Prostate gland (tissue), 2 donors: ENCODE data around the gene CACNA1D. TPM values are rescaled to one million over a fixed set of nuclear protein-coding genes. Genes with fewer than 3 reads are reported as not detected.

ENCODE experiments used
- DNase-seq: peaks from one replicate; pipeline ENCODE4 v3.0.0-alpha.2; 2019; ENCODE audit warnings: low spot score
- H3K27ac ChIP-seq, 2 donors: fragments of 200-600 bp; sonication (generic); 2 replicates each; pipeline ENCODE4 v1.5.1; 2017 to 2019
- H3K27me3 ChIP-seq: fragments of 200-600 bp; sonication (generic); replicated peaks from 2 replicates; pipeline ENCODE4 v1.5.1; 2019; ENCODE audit not compliant: insufficient read depth
- H3K36me3 ChIP-seq, 2 donors: fragments of 200-600 bp; sonication (generic); 1 replicate in 1 of 2; 2 replicates in 1 of 2; pipeline versions ENCODE4 v1.5.1 to v1.8.1; 2017 to 2019
- H3K4me1 ChIP-seq: fragments of 200-600 bp; sonication (generic); replicated peaks from 2 replicates; pipeline ENCODE4 v1.5.1; 2019
- H3K4me3 ChIP-seq, 2 donors: fragments of 200-600 bp; sonication (generic); 2 replicates each; pipeline ENCODE4 v1.5.1; 2017 to 2019
- H3K9me3 ChIP-seq: fragments of 200-600 bp; sonication (generic); 2 replicates; pipeline ENCODE4 v1.5.1; 2017
- POLR2A ChIP-seq: fragments of 450-650 bp; IDR thresholded peaks from one replicate; pipeline ENCODE4 v1.6.1; 2016; ENCODE audit warnings: antibody characterized with exemption, mild to moderate bottlenecking
- POLR2AphosphoS5 ChIP-seq: sonication (generic); formaldehyde crosslinking; IDR thresholded peaks from one replicate; pipeline ENCODE4 v1.6.1; 2017; ENCODE audit warnings: antibody characterized with exemption
- WGBS: methylation state at CpG from one replicate; pipeline ENCODE4 v1.1.5; 2018; 5-methylcytosine and 5-hydroxymethylcytosine counted together
- intact Hi-C: fragments of 100-400 bp; cut with DNase I; formaldehyde crosslinking; loops from one replicate; pipeline ENCODE4 v1.14.2; 2022
- total RNA-seq, 2 donors: library from RNA; depleted of rRNA; stranded (reverse); fragments of >200 nt; gene quantifications; one replicate each; pipeline ENCODE4 v1.1.0, GENCODE V29; 2016
- TF ChIP-seq, protein P1 (sequence below), 4 experiments: fragments of 200-600 bp in 2 of 4; fragments of 450-650 bp in 2 of 4; sonication (generic) in 2 of 4; IDR thresholded peaks; 1 replicate in 3 of 4; 2 replicates in 1 of 4; pipeline ENCODE4 v1.5.1; 2016 to 2019; ENCODE audit warnings: antibody characterized with exemption in 4 of 4, mild to moderate bottlenecking in 2 of 4, moderate library complexity in 2 of 4

The CACNA1D gene
- total RNA-seq, 2 donors from 2014 or later: 15.5 to 45.1 TPM

DNA sequence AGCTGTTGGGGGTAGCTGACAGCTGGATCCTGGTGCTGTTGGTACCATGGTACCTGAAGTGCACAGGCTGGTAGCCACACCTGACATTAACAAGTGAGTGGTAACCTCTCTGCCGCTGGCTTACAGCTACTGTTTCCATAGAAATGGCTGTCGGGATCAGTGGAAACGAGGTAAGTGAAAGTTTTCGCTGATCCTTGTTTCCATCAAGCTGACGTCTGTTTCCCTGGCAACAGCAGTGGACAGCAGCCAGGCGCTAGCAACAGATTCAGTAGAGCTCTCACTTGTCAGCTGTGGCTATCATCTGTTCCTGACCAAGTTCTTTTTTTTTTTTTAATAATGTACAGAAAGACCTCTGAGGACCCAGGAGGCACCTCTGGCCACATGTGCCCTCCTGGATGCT lies 185.6 kb downstream of the CACNA1D start:
- Histone ChIP-seq H3K36me3 (no peaks in the 10 kb centered on the region), H3K4me3 (no peak overlapping the region), H3K9me3 (no peaks in the 10 kb centered on the region), H3K4me1 (no peaks in the 10 kb centered on the region), H3K27me3 (no peaks in the 10 kb centered on the region), H3K27ac (no peak overlapping the region)
- DNase-seq: peak; percentile 23
- intact Hi-C loops: no loop called here
- 34% methylated on average over 6 of the region's 6 CpGs for WGBS
- TF ChIP-seq POLR2AphosphoS5 (no peak), POLR2A (no peak)
- TF ChIP-seq, protein P1, sequence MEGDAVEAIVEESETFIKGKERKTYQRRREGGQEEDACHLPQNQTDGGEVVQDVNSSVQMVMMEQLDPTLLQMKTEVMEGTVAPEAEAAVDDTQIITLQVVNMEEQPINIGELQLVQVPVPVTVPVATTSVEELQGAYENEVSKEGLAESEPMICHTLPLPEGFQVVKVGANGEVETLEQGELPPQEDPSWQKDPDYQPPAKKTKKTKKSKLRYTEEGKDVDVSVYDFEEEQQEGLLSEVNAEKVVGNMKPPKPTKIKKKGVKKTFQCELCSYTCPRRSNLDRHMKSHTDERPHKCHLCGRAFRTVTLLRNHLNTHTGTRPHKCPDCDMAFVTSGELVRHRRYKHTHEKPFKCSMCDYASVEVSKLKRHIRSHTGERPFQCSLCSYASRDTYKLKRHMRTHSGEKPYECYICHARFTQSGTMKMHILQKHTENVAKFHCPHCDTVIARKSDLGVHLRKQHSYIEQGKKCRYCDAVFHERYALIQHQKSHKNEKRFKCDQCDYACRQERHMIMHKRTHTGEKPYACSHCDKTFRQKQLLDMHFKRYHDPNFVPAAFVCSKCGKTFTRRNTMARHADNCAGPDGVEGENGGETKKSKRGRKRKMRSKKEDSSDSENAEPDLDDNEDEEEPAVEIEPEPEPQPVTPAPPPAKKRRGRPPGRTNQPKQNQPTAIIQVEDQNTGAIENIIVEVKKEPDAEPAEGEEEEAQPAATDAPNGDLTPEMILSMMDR (IDR thresholded peaks at IDR 0.05): no peak

DNA sequence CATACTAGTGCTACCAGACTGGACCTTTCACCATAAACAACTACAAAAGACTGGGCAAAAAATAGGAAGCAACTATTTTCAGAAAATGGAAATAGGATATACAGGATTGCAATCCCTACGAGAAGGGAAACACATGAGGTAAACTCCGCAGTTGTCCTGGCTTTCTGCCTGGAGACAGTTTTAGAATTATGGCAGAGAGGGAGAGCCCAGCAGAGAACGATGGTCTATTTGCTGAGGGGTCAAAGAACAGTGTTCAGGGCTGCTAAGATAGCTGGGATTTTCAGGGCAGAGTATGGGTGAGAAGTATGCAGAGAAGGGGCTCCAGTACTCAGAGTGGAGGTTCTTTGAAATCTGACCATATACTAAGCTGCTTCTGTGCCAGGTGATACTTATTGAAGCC lies 188.4 kb downstream of the CACNA1D start:
- WGBS: 70% methylated on average over 3 of the region's 3 CpGs
- no peaks in the 10 kb centered on the region for H3K27me3 ChIP-seq
- intact Hi-C loops: no loop called here
- H3K4me3 ChIP-seq: no peak overlapping the region
- no peak overlapping the region for H3K27ac ChIP-seq
- no peaks in the 10 kb centered on the region for H3K36me3 ChIP-seq
- no peak for DNase-seq
- no peaks in the 10 kb centered on the region for H3K9me3 ChIP-seq
- H3K4me1 ChIP-seq: no peaks in the 10 kb centered on the region
- TF ChIP-seq POLR2A: no peak
- TF ChIP-seq, protein P1 (IDR thresholded peaks at IDR 0.05): no peak
- no peak for TF ChIP-seq POLR2AphosphoS5

DNA sequence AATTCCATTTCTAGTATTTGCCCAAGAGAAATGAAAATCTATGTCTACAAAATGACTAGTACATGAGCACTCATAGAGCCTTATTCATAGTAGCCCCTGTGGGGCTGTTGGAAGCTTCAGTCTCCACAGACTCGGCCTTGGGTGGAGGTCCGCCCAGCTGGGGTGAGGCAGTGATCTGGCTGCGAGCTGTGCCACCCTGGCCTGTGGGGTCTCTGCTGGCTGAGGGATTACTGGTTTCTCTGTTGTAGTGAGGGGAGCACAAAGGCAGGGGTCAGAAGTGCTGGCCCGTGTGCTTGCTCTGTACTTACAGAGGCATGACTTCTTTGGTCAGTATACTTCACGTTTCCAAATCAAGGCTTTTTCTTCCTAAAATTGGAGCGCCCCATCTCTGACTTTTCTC lies 193.7 kb downstream of the CACNA1D start:
- Histone ChIP-seq H3K36me3 (no peaks in the 10 kb centered on the region), H3K9me3 (no peaks in the 10 kb centered on the region), H3K4me3 (no peak overlapping the region), H3K27me3 (no peaks in the 10 kb centered on the region), H3K4me1 (no peaks in the 10 kb centered on the region), H3K27ac (no peak overlapping the region)
- no peak for DNase-seq
- WGBS: 87% methylated on average over 6 of the region's 6 CpGs
- intact Hi-C loops: no loop called here
- TF ChIP-seq POLR2AphosphoS5 (no peak), POLR2A (no peak)
- TF ChIP-seq, protein P1 (IDR thresholded peaks at IDR 0.05): no peak

DNA sequence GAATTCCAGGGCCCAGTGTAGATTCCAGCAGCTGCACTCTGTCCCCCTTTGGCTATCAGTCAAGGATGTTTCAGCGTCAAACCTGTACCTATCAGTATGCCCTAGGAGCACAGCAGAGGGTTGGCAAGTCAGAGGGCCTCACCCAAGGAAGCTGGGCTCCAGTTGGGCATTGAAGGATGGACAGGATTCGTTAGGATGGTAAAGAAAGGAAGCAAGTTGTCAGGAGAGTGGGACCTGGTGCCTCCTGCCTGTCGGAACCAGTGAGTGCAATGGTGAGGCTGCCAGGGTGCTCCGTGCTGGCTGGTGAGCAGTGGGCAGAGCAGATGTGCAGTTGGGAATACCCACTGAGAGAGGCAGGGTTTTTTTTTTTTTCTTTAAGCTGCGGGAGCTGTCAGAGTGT lies 194.6 kb downstream of the CACNA1D start:
- H3K9me3 ChIP-seq: no peaks in the 10 kb centered on the region
- TF ChIP-seq, protein P1 (IDR thresholded peaks at IDR 0.05): no peak
- TF ChIP-seq POLR2A (no peak), POLR2AphosphoS5 (no peak)
- no peak for DNase-seq
- WGBS: 72% methylated on average over 5 of the region's 5 CpGs
- H3K4me3 ChIP-seq: no peak overlapping the region
- intact Hi-C loops: no loop called here
- no peak overlapping the region for H3K27ac ChIP-seq
- H3K27me3 ChIP-seq: no peaks in the 10 kb centered on the region
- no peaks in the 10 kb centered on the region for H3K4me1 ChIP-seq
- H3K36me3 ChIP-seq: no peaks in the 10 kb centered on the region

DNA sequence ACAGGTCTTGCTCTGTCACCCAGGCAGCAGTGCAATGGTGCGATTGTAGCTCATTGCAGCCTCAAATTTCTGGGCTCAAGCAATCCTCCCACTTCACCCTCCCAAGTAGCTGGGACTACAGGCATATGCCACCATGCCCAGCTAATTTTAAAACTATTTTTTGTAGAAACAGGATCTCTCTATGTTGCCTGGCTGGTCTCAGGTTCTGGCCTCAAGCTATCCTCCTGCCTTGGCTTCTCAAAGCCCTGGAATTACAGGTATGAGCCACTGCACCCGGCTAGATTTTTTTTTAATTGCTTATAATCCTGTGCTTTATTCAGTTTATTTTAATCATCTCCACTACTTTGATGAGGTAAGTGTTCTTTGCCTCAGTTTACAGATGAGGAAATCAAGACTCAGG lies 195.3 kb downstream of the CACNA1D start:
- Histone ChIP-seq H3K27ac (no peak overlapping the region), H3K4me1 (no peaks in the 10 kb centered on the region), H3K4me3 (no peak overlapping the region), H3K27me3 (no peaks in the 10 kb centered on the region), H3K9me3 (no peaks in the 10 kb centered on the region), H3K36me3 (no peaks in the 10 kb centered on the region)
- no peak for DNase-seq
- 76% methylated on average over 2 of the region's 2 CpGs for WGBS
- TF ChIP-seq, protein P1 (IDR thresholded peaks at IDR 0.05): no peak
- no peak for TF ChIP-seq POLR2AphosphoS5
- TF ChIP-seq POLR2A: no peak
- intact Hi-C loops: no loop called here
